Stimulated activated CD4-positive, alpha-beta T cell treated with anti-CD3 and anti-CD28 coated beads, TNF-alpha, amount 100 ng/mL, for 4 hours (primary cell): ENCODE measurements around the gene KRTAP4-5.
"Not testable (repeated sequence)": the region's sequence is repeated elsewhere in the genome, so short reads cannot be mapped to it uniquely, and the experiment has no call there.

ENCODE experiments used
- DNase-seq, 3 experiments: peaks; one replicate each; pipeline ENCODE4 v3.0.0-alpha.2; 2020; ENCODE audit warnings: low read depth in 3 of 3

KRTAP4-5 gene

DNA sequence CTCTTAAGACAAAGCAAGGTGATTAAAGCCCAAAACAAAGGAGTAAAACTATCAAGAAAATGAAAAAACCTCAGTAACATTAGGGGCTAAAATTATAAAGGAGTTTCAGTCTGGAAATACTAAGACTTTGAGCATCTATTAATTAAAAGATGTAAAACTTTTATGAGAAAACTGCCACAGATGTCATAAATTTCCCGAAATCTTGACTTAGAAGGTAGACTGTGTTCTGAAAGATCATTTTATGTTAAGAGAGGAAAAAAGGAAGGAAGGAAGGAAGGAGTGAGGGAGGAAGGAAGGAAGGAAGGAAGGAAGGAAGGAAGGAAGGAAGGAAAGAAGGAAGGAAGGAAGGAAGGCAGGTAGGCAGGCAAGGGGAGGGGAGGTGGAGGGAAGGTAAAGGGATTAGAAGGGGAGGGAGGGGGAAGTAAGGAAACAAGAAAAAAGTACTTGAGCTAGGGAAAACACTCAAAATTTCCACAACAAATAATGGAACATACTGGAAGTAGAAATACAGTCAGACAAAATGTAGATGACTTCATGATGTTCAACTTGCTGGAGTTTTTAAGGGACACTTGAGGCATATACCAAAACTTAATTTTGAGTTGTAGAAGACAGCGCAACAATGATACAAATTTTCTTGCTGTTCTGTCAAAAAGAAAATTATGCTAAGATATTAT, 2.0 kb downstream of the KRTAP4-5 start:
- no peak for DNase-seq

DNA sequence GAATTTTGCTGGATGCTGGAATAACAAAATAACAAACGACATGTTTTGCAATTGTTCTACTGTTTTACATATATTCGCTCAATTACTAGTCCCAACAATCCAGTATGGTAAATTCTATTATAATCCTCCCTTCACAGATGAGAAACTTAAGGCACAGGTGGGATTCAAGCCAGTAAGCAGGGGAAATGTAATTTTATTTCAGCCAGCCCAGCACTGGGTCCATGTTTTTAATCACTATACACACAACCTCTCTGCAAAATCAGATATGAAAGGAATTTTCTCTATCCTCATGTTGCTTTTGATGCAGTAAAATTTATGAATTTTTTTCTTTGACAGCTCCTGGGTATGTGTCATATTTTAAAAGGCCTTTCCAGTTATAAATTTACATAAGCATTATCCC, 4.4 kb downstream of the KRTAP4-5 start:
- DNase-seq: no peak

DNA sequence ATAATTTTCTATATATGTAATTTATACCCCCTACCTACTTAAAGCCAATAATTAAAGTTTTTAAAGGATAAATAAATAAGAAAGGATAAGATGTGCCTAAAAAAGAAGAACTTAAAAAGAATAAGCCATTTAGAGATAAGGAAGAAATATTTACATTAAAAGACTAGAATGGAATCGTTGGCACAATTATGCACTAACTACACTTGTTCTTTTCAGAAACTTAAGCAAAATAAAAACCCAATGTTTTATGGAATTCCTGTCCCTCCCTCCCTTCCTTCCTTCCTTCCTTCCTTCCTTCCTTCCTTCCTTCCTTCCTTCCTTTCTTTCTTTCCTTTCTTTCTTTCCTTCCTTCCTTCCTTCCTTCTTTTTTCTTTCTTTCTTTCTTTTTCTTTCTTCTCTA, 4.8 kb downstream of the KRTAP4-5 start:
- no peak for DNase-seq

DNA sequence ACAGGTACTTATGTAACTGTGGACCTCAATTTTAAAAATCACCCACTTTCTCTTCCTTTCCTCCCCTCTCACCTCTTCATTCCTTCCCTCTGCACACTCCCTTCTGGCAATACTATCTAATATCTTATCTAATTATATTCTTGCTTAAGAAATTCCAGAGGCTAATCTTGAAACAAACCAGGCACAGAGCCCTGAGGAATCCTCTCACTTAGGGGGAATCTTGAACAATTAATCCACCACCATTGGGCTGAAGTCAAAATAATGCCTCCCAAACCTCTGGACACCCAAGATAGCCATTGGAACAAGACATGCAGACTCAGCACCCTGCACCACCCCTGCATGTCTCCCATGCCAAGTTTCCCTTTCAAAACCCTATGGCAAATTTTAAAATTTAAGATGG, 8.3 kb downstream of the KRTAP4-5 start:
- DNase-seq: no peak

DNA sequence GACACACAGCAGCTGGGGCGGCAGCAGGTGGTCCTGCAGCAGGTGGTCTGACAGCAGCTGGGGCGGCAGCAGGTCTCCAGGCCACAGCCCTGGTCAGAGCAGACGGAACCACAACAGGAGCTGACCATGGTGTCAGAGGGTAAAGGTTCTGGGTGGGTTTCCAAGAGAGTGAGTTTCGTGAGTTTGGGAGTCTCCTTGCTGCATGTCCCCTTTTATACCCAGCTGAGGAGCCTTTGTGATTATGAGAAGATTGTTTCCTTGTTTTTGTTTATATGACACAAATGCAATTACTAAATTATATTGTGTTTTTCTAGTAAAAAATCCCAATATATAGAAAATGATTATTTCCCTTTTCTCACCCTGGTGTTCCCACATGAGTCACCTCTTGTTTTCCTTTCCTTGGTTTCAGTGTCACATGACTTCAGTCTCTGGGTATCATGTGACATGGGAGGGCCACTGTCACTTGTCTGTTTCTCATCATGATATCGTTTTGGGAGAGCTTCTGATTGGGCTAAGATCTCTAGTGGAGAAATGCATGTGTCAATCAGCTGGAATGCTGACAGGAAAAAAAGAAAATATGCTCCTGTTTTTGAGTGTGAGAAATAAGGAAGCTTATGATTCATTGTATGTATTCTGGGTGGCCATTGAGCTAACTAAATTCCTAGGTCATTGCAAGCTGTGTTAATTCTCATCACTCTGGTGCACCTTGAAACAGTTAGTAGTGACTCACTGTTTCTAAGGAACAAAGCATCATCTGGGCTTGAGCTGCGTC, 9.1 kb downstream of the KRTAP4-5 start, which contains the start of gene KRTAP4-6:
TSS of gene KRTAP4-6 (minus strand) at position 185 of the 772 bp plus-strand sequence. CDS start at position 128, 57 bp downstream.
- DNase-seq: no peak

DNA sequence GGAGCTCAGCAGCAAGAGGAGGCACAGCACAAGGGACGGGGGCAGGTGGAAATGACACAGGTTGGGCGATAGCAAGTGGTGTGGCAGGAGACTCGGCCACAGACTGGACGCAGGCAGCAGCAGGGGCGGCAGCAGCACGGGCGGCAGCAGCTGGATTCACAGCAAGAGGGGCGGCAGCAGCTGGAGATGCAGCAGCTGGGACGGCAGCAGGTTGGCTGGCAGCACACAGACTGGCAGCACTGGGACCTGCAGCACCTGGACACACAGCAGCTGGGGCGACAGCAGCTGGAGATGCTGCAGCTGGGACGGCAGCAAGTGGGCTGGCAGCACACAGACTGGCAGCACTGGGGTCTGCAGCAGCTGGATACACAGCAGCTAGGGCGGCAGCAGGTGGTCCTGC, 9.8 kb downstream of the KRTAP4-5 start:
- not testable (repeated sequence) for DNase-seq

DNA sequence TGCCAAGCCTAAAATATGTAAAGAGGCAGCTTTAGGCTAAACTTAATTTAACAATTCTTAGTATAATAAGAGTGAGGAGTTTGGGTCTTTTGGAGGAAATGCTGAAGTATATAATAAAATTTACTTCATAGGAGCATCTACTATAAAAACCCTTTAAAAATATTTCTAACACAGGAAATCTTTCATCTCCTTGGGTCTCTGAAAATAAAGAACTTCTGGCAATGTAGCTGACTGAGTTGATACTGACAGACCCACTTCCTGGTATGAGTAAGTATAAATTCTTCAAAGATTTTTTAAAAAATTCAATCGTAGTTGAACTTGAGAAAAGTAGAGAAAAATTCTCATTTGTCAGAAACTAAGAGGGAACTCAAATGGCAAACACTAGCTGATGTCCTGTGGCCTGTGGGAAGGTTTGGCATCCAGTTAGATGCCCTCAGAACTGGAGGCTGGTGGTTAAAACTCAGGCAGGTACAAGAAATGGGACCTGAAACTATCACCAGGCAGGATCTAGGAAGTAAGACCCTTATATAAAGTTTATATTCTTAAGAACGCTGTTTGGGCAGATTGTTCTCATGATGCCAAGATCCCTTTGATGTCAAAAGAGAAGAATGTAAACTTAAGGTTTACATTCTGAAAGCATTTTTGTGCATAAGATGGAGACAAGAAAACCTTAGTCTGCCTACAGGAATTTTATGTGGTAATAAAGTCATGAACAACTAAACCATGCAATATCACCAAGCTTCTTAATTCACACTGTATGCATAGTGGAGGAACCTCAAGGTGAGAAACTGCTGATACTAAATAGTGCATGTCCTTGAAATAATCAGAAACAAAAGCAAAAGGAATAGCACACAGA, 15.5 kb downstream of the KRTAP4-5 start:
- no peak for DNase-seq

DNA sequence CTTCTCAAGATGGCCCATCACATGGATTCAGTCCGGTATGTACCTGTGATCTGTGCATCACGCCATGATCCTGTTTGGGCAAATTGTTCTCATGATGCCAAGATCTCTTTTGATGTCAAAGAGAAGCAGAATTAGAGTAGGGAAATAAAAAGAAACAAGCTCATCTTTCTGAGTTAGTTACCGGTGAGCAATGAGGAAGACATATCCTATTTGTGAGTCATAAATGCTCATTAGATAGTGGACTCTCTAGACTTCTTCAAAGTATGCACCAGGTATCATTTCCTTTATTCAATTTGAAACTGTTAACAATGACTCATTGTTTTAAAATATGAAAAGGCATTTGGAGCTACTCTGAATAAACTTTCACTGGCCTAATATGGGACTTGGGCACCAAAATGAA, 17.6 kb downstream of the KRTAP4-5 start:
- no peak for DNase-seq

DNA sequence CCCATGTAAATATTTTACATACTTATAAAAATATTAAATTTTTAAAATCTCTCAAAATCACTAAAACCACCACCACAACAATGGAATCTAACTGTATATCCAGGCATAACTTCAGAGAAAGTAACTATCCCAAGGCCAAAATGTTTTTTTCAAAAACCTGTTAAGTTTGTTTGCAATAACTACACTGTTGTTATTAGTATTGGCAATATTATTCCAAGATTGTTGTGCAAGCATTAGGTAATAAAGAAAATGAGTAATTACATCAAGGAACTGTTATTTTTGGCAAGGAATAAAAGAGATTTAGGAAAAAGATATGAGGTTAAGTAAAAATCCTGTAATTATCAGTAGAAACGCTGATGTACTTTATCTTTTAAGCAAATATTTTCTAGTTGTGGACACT, 22.3 kb downstream of the KRTAP4-5 start:
- DNase-seq: no peak

DNA sequence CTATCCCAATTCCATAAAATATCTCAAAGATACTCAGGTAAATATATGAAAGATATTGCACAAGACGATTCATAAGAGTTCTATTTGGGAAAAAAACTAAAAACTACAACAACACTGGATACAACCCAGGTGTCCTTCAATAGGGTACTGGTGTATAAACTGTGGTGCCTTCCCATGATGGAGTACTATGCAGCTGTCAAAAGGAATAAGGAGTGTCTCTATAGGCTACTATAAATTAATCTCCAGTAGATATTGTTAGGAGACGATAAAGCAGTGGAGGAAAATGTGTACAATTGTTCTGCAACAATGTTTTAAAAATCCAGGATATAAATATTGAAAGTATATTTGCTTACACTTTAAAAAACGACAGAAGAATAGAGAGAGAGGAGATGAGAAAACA, 23.2 kb downstream of the KRTAP4-5 start:
- no peak for DNase-seq

DNA sequence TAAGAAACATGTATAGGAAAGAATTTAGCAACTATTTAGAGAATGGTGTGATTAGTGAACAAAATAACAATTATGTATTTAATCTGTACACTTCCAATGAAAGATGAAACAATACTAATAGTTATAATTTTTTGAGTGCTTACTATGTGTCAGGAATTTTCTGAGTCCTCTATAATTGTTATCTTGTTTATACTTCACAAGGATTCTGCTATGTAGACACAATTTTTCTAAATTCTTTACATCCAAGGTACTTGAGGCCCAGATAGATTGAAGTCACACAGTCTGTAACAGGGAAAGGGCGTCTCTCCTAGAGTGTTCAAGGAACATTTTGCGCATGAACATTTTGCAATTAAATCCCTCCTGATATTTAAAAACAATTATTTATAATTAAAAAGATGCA, 24.6 kb downstream of the KRTAP4-5 start:
- no peak for DNase-seq

DNA sequence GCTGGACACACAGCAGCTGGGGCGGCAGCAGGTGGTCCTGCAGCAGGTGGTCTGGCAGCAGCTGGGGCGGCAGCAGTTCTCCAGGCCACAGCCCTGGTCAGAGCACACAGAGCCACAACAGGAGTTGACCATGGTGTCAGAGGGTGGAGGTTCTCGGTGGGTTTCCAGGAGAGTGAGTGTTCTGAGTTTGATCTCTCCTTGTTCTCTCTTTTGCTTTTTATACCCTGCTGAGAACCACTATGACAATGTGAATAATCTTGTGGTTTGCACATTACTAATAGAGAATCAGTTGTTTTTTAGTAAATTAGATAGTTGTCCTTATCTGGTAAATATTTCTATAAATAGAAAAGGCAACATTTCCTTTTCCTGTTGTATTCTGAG, 25.6 kb downstream of the KRTAP4-5 start, which contains the start of gene KRTAP4-12:
TSS of gene KRTAP4-12 (minus strand) at position 192 of the 381 bp plus-strand sequence. CDS start at position 132, 60 bp downstream.
- DNase-seq: not testable (repeated sequence)

DNA sequence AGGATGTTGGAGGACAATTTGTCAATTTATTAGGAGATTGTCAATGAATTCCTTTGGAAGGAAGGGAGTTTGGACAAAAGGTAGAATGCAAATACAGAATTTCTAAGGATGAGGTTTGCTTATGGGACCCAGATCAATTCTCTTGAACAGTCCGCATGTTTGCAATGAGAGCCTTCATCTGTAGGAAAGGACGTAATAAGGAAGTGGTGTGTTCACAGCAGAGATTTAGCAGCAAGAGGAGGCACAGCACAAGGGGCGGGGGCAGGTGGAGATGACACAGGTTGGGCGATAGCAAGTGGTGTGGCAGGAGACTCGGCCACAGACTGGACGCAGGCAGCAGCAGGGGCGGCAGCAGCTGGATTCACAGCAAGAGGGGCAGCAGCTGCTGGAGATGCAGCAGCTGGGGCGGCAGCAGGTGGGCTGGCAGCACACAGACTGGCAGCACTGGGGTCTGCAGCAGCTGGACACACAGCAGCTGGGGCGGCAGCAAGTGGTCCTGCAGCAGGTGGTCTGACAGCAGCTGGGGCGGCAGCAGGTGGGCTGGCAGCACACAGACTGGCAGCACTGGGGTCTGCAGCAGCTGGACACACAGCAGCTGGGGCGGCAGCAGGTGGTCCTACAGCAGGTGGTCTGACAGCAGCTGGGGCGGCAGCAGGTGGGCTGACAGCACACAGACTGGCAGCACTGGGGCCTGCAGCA, 26.2 kb downstream of the KRTAP4-5 start:
- DNase-seq: not testable (repeated sequence)

DNA sequence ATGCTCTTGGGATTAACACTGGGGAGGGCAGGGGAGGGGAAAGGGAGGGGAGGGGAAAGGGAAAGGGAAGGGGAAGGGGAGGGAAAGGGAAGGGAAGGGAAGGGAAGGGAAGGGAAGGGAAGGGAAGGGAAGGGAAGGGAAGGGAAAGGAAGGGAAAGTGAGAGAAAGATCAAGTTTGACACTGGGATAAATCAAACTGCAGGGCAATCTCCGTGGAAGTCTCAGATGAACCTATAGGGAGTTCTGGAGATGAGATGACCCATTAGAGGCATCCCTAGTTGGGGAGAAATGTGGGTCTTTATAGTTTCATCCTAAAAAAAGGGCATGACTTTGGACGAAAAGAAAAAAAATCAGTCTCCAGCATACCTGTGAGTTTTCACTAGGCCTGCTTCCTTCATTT, 27.9 kb downstream of the KRTAP4-5 start:
- DNase-seq: no peak

DNA sequence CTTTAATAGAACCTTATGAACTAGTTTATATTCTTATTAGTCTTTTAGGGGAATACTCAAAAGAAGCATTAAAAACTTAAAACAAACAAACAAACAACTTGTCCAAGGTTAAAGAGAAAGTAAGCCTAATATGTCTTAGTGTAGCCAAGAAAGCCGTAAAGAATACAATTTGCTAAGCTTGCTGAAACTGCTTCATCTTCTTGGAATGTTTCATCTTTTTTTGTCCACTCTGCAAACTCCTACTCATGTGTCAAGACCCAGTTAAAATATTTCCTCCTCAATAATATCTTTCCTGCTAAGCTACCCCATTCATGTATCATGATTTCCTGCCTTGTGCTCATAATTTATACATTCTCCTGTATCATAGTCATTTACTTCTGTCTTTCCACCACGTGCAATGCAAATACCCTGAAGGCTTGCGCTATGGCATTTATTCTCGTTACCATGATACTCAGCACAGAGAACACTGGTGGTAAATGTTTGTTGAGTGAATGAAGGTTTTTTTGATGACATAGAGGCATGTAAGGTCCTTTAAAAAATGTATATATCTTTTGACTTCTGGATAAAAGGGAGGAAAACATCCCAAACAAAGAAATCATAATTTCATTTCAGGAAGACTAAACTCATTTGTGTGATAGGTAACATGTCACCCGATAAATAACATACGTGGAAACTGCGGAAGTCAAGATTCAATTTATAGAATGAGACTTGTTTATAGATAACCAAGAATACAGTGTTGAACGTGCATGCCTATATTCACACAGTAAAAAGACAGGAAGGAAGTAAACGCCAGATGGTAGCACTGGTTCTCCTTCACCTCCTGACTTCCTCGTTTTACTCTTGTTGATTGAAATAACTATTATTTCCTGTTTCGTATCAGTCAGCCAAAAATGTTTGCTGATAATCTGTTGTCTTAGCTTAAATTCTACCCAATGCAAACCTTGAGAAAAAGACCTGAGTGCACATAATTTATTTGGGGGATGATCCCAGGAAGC, 29.6 kb downstream of the KRTAP4-5 start:
- not testable (repeated sequence) for DNase-seq

DNA sequence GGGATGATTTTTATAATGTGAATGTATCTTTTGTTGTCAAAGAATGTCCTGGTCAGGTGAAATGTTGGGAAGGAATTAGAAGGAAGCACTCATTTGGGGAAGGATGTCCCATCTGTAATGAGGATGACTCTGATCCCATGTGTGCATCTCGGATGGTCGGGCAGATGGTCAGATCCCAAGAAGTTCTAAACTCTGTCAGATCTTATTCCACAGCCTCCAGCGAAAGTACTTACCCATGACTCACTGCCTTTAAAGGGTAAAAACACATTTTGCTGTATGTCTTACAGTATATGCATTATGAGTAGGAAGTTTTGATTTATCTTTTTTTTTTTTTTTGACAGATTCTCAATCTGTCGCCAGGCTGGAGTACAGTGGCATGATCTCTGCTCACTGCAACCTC, 30.9 kb downstream of the KRTAP4-5 start:
- DNase-seq: no peak

DNA sequence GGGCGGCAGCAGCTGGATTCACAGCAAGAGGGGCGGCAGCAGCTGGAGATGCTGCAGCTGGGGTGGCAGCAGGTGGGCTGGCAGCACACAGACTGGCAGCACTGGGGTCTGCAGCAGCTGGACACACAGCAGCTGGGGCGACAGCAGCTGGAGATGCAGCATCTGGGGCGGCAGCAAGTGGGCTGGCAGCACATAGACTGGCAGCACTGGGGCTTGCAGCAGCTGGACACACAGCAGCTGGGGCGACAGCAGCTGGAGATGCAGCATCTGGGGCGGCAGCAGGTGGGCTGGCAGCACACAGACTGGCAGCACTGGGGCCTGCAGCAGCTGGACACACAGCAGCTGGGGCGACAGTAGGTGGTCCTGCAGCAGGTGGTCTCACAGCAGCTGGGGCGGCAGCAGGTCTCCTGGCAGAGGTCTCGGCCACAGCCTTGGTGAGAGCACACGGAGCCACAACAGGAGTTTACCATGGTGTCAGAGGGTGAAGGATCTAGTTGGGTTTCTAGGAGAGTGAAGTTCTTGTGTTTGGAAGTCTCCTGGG, 31.7 kb downstream of the KRTAP4-5 start, which contains the start of gene KRTAP4-11:
TSS of gene KRTAP4-11 (minus strand) at position 528 of the 541 bp plus-strand sequence. CDS start at position 470, 58 bp downstream.
- DNase-seq: not testable (repeated sequence)

DNA sequence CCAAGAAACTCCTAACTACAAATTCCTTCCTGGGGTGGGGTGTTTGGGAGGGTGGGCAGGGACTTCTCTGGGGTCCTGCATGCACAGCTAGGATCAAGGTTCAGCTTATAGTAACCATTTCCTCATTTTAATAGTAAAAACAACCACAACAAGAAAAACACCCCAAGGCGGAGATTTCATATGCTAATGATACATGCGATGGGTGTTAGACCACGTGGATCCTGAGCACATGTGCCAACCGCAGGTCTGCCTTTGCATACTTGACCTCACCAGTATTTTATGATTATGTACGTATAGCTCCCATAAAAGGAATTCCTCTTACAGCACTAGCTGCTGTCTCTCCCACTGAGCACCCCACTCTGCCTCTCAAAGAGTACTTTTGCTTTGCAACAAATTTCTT, 33.3 kb downstream of the KRTAP4-5 start:
- no peak for DNase-seq

DNA sequence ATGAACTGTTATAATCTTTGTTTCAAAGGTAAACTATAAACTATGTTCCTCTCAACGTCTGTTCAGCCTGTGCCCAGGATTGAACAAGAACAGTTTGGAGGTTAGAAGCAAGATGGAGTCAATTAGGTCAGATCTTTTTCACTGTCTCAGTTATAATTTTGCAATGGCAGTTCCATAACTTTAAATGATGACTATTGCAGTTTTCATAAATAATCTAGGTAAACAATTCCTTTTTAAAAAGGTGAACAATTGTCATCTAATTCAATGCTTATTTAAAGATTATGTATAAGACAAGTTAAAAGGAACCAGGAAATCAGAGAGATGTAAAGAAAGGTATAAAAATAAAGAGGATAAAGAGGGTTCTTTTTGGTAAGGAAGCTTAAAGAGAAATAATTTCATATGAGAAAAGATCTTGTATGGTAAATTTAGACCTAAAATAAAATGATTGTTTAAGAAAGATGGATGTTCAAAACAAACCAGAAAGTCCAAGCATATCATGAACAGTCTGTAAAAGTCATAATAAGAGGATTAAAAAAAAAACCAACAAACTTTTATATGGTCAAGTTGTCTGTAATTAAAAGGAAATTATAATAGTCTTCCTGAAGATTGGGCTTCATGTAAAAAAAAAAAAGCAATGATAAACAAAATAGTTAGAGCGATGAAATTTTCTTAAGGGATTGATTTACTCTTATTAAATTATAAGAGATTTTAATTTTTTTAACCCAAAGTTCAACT, 38.3 kb downstream of the KRTAP4-5 start:
- DNase-seq: no peak
